IPS DF 6.9 (cell line): ENCODE measurements around the gene CST4.

Source experiments
- DNase-seq: peaks from one replicate; pipeline ENCODE4 v3.0.0-alpha.2; 2013; ENCODE audit warnings: low read depth, low spot score
- H3K27ac ChIP-seq: one replicate; pipeline ENCODE4 v1.5.1; 2013; ENCODE audit warnings: low read length, control low read depth
- H3K27me3 ChIP-seq: 2 replicates; pipeline ENCODE4 v1.6.1; 2013; ENCODE audit warnings: mild to moderate bottlenecking, low read length; ENCODE audit not compliant: control insufficient read depth, insufficient read depth
- H3K36me3 ChIP-seq: 2 replicates; pipeline ENCODE4 v1.6.1; 2013; ENCODE audit warnings: low read length; ENCODE audit not compliant: control insufficient read depth, insufficient read depth
- H3K4me1 ChIP-seq: 2 replicates; pipeline ENCODE4 v1.6.1; 2013; ENCODE audit warnings: low read length; ENCODE audit not compliant: control insufficient read depth, insufficient read depth
- H3K4me3 ChIP-seq: 2 replicates; pipeline ENCODE4 v1.5.1; 2013; ENCODE audit warnings: mild to moderate bottlenecking, low read length
- H3K9me3 ChIP-seq: 2 replicates; pipeline ENCODE4 v1.6.1; 2013; ENCODE audit warnings: low read length, inconsistent platforms; ENCODE audit not compliant: control insufficient read depth, insufficient read depth
- WGBS: extraction: QIAGEN DNeasy Blood & Tissue Kit; methylation state at CpG from one replicate; pipeline ENCODE4 v1.1.7; 2013; ENCODE audit warnings: mixed read lengths, missing lambda C conversion rate; ENCODE audit not compliant: insufficient read length, insufficient coverage; 5-methylcytosine and 5-hydroxymethylcytosine counted together

Gene CST4

GRCh38 chr20:23654000-23654399 lies 34.8 kb downstream of the CST4 start:
- H3K9me3 ChIP-seq: no peaks in the 10 kb centered on the region
- no peaks in the 10 kb centered on the region for H3K36me3 ChIP-seq
- DNase-seq: no peak
- H3K4me3 ChIP-seq: no peak overlapping the region
- no peak overlapping the region for H3K27ac ChIP-seq
- WGBS: no CpG with 5 or more reads among the region's 2 CpGs
- H3K27me3 ChIP-seq: no peaks in the 10 kb centered on the region
- no peaks in the 10 kb centered on the region for H3K4me1 ChIP-seq

GRCh38 chr20:23653400-23653938 lies 35.4 kb downstream of the CST4 start:
- Histone ChIP-seq H3K27me3 (no peaks in the 10 kb centered on the region), H3K4me1 (no peaks in the 10 kb centered on the region), H3K4me3 (no peak overlapping the region), H3K27ac (no peak overlapping the region), H3K36me3 (no peaks in the 10 kb centered on the region), H3K9me3 (no peaks in the 10 kb centered on the region)
- DNase-seq: no peak
- WGBS: no CpG with 5 or more reads among the region's 3 CpGs

GRCh38 chr20:23652926-23653325 lies 35.9 kb downstream of the CST4 start:
- Histone ChIP-seq H3K36me3 (no peaks in the 10 kb centered on the region), H3K9me3 (no peaks in the 10 kb centered on the region), H3K4me1 (no peaks in the 10 kb centered on the region), H3K27me3 (no peaks in the 10 kb centered on the region), H3K4me3 (no peak overlapping the region), H3K27ac (no peak overlapping the region)
- no CpG with 5 or more reads among the region's 2 CpGs for WGBS
- no peak for DNase-seq

- Histone ChIP-seq H3K27me3 (no peaks in the 10 kb centered on the region), H3K4me1 (no peaks in the 10 kb centered on the region), H3K36me3 (no peaks in the 10 kb centered on the region), H3K9me3 (no peaks in the 10 kb centered on the region), H3K4me3 (no peak overlapping the region), H3K27ac (no peak overlapping the region)
- DNase-seq: no peak
Measured at GRCh38 chr20:23652371-23652770, 36.5 kb downstream of the CST4 start.

GRCh38 chr20:23651117-23651516 lies 37.7 kb downstream of the CST4 start:
- Histone ChIP-seq H3K4me3 (no peak overlapping the region), H3K4me1 (no peaks in the 10 kb centered on the region), H3K27ac (no peak overlapping the region), H3K27me3 (no peaks in the 10 kb centered on the region), H3K9me3 (no peaks in the 10 kb centered on the region), H3K36me3 (no peaks in the 10 kb centered on the region)
- WGBS: no CpG with 5 or more reads among the region's 2 CpGs
- DNase-seq: no peak

GRCh38 chr20:23649830-23650417 lies 38.9 kb downstream of the CST4 start:
- Histone ChIP-seq H3K36me3 (no peaks in the 10 kb centered on the region), H3K27me3 (no peaks in the 10 kb centered on the region), H3K4me3 (no peak overlapping the region), H3K9me3 (no peaks in the 10 kb centered on the region), H3K27ac (no peak overlapping the region), H3K4me1 (no peaks in the 10 kb centered on the region)
- WGBS: no CpG with 5 or more reads among the region's 1 CpG
- DNase-seq: no peak

GRCh38 chr20:23649242-23649641 lies 39.6 kb downstream of the CST4 start:
- no CpG with 5 or more reads among the region's 2 CpGs for WGBS
- Histone ChIP-seq H3K27me3 (no peaks in the 10 kb centered on the region), H3K27ac (no peak overlapping the region), H3K9me3 (no peaks in the 10 kb centered on the region), H3K36me3 (no peaks in the 10 kb centered on the region), H3K4me1 (no peaks in the 10 kb centered on the region), H3K4me3 (no peak overlapping the region)
- DNase-seq: no peak

- H3K4me1 ChIP-seq: no peaks in the 10 kb centered on the region
- no peak for DNase-seq
- H3K36me3 ChIP-seq: no peaks in the 10 kb centered on the region
- no CpG with 5 or more reads among the region's 2 CpGs for WGBS
- no peaks in the 10 kb centered on the region for H3K27me3 ChIP-seq
- no peak overlapping the region for H3K27ac ChIP-seq
- H3K4me3 ChIP-seq: no peak overlapping the region
- H3K9me3 ChIP-seq: no peaks in the 10 kb centered on the region
Measured at GRCh38 chr20:23647346-23647745, 41.5 kb downstream of the CST4 start.

GRCh38 chr20:23646106-23646873 lies 42.5 kb downstream of the CST4 start:
- DNase-seq: no peak
- H3K27me3 ChIP-seq: no peaks in the 10 kb centered on the region
- WGBS: no CpG with 5 or more reads among the region's 4 CpGs
- H3K36me3 ChIP-seq: no peaks in the 10 kb centered on the region
- H3K9me3 ChIP-seq: no peaks in the 10 kb centered on the region
- no peak overlapping the region for H3K27ac ChIP-seq
- H3K4me3 ChIP-seq: no peak overlapping the region
- no peaks in the 10 kb centered on the region for H3K4me1 ChIP-seq

GRCh38 chr20:23645575-23645974 lies 43.3 kb downstream of the CST4 start:
- WGBS: no CpG with 5 or more reads among the region's 1 CpG
- H3K27ac ChIP-seq: no peak overlapping the region
- H3K4me3 ChIP-seq: no peak overlapping the region
- DNase-seq: no peak
- no peaks in the 10 kb centered on the region for H3K27me3 ChIP-seq
- no peaks in the 10 kb centered on the region; the same call in 1 of the 2 replicates for H3K4me1 ChIP-seq
- H3K9me3 ChIP-seq: no peaks in the 10 kb centered on the region
- no peaks in the 10 kb centered on the region for H3K36me3 ChIP-seq

GRCh38 chr20:23644164-23644563 lies 44.7 kb downstream of the CST4 start:
- WGBS: 100% methylated on average over 2 of the region's 7 CpGs
- Histone ChIP-seq H3K27me3 (no peaks in the 10 kb centered on the region), H3K4me3 (no peak overlapping the region), H3K27ac (no peak overlapping the region), H3K9me3 (no peaks in the 10 kb centered on the region), H3K4me1 (no peaks in the 10 kb centered on the region; the same call in 1 of the 2 replicates), H3K36me3 (no peaks in the 10 kb centered on the region)
- DNase-seq: no peak
